Lower leg skin (tissue), 4 donors: ENCODE data around the gene RPS5. TPM values are rescaled to one million over a fixed set of nuclear protein-coding genes. Genes with fewer than 3 reads are reported as not detected.
"Not testable (repeated sequence)": the region's sequence is repeated elsewhere in the genome, so short reads cannot be mapped to it uniquely, and the experiment has no call there.

Source experiments
- DNase-seq, 2 donors: peaks; one replicate each; pipeline ENCODE4 v3.0.0-alpha.2; 2019; ENCODE audit warnings: low spot score in 2 of 2
- H3K4me3 ChIP-seq: fragments of 200-600 bp; sonication (generic); 2 replicates; pipeline ENCODE4 v1.5.1; 2017; ENCODE audit warnings: mild to moderate bottlenecking, low read depth; ENCODE audit not compliant: poor library complexity, severe bottlenecking
- CTCF ChIP-seq, 3 donors: fragments of 450-650 bp; IDR thresholded peaks; one replicate each; pipeline ENCODE4 v1.5.1; 2016; ENCODE audit warnings: antibody characterized with exemption in 3 of 3, mild to moderate bottlenecking in 3 of 3, moderate library complexity in 2 of 3
- POLR2A ChIP-seq, 2 donors: fragments of 450-650 bp; IDR thresholded peaks; one replicate each; pipeline ENCODE4 v1.6.1; 2016 to 2017; ENCODE audit warnings: antibody characterized with exemption in 2 of 2, mild to moderate bottlenecking in 1 of 2, moderate library complexity in 1 of 2
- WGBS, 2 donors: methylation state at CpG; one replicate each; pipeline ENCODE4 v1.1.5; 2018; 5-methylcytosine and 5-hydroxymethylcytosine counted together
- intact Hi-C: fragments of 100-400 bp; cut with DNase I; formaldehyde crosslinking; loops from one replicate; pipeline ENCODE4 v1.15.0; 2023; ENCODE audit warnings: low total_unique reads
- total RNA-seq, 4 donors: library from RNA; depleted of rRNA; stranded (reverse); fragments of >200 nt; gene quantifications; one replicate each; pipeline ENCODE4 v1.1.0, GENCODE V29; 2016

The RPS5 gene
- total RNA-seq, 4 donors from 2014 or later: 1,758 to 2,840 (median 2,497) TPM

- WGBS, 2 donors: 3% methylated on average over 63 to 76 of the region's 80 CpGs
- intact Hi-C loops: no loop called here
- no peak for TF ChIP-seq CTCF (IDR thresholded peaks at IDR 0.05)
- no peak for TF ChIP-seq POLR2A (IDR thresholded peaks at IDR 0.05)
- peak; percentile 100 for DNase-seq
- peak overlapping the region; percentile 32 for H3K4me3 ChIP-seq
These were observed 14.1 kb downstream of the RPS5 start for GRCh38 chr19:58400916-58401839.

- DNase-seq: no peak
- WGBS, 2 donors: 25 to 26% methylated on average over 23 of the region's 23 CpGs
- intact Hi-C loops: no loop called here
- TF ChIP-seq POLR2A (IDR thresholded peaks at IDR 0.05) (no peak), CTCF (IDR thresholded peaks at IDR 0.05) (no peak)
- peak overlapping the region; percentile 23 for H3K4me3 ChIP-seq
These were observed 14.9 kb downstream of the RPS5 start for GRCh38 chr19:58401840-58402421.

- H3K4me3 ChIP-seq, intact Hi-C loops, DNase-seq: not testable (repeated sequence)
- 60 to 70% methylated on average over 5 of the region's 5 CpGs for WGBS, 2 donors
These were observed 16.9 kb downstream of the RPS5 start for GRCh38 chr19:58403920-58404478.

- TF ChIP-seq POLR2A (IDR thresholded peaks at IDR 0.05) (no peak), CTCF (IDR thresholded peaks at IDR 0.05) (no peak)
- intact Hi-C loops: no loop called here
- DNase-seq: no peak
- H3K4me3 ChIP-seq: no peak overlapping the region
- WGBS, 2 donors: 64 to 74% methylated on average over 10 of the region's 10 CpGs
These were observed 20.0 kb downstream of the RPS5 start for GRCh38 chr19:58406818-58407657.

GRCh38 chr19:58407658-58408151, 20.6 kb downstream of the RPS5 start:
- WGBS, 2 donors: 8% methylated on average over 22 of the region's 22 CpGs
- no peak for TF ChIP-seq CTCF (IDR thresholded peaks at IDR 0.05)
- no peak for TF ChIP-seq POLR2A (IDR thresholded peaks at IDR 0.05)
- intact Hi-C loops: no loop called here
- H3K4me3 ChIP-seq: peak overlapping the region; percentile 64
- DNase-seq: no peak
